Esophagus mucosa (tissue), 1 donor: ENCODE measurements around the gene RPTN. TPM values are rescaled to one million over a fixed set of nuclear protein-coding genes. Genes with fewer than 3 reads are reported as not detected.
A peak's percentile ranks its signal among the peaks of the same experiment; 100 is the strongest.

Experiments used
- ATAC-seq: fragments of 200-7000 bp; cut with Tn5 transposase; one replicate; pipeline ENCODE4 v1.9.1; 2020
- total RNA-seq: library from RNA; stranded (reverse); gene quantifications from one replicate; pipeline ENCODE4 v1.2.4, GENCODE V29; 2023
- donor health status: DM: yes; HTN: yes; CAD: no.

The RPTN gene
- total RNA-seq, 1 donor from 2014 or later: 0.08 TPM

- ATAC-seq: peak; percentile 39
Observed at GRCh38 chr1:152110365-152110859, 48.6 kb downstream of the RPTN start.

- no peak for ATAC-seq
Observed at GRCh38 chr1:152109998-152110294, 49.1 kb downstream of the RPTN start.

- ATAC-seq: no peak
Observed at GRCh38 chr1:152109231-152109997, 49.6 kb downstream of the RPTN start.

GRCh38 chr1:152108882-152109222, 50.2 kb downstream of the RPTN start:
- ATAC-seq: no peak

DNA sequence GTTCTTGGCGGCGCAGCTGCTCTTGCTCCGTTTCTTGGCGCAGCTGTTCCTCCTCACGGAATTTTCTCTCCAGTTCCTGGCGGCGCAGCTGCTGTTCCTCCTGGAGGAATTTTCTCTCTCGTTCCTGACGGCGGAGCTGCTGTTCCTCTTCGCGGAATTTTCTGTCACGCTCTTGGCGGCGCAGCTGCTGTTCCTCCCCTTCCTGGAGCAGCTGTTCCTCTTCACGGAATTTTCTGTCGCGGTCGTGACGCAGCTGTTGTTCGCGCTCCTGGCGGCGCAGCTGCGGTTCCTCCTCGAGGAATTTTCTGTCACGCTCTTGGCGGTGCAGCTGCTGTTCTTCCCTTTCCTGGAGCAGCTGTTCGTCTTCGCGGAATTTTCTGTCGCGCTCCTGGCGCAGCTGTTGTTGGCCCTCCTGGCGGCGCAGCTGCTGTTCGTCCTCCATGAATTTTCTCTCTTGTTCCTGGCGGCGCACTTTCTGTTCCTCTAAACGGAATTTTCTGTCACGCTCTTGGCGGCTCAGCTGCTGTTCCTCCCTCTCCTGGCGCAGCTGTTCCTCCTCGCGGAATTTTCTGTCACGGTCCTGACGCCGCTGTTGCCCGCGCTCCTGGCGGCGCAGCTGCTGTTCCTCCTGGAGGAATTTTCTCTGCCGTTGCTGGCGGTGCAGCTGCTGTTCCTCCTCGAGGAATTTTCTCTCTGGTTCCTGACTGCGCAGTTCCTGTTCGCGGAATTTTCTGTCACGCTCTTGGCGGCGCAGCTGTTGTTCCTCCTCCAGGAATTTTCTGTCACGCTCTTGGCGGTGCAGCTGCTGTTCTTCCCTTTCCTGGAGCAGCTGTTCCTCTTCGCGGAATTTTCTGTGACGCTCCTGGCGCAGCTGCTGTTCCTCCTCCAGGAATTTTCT, 50.8 kb downstream of the RPTN start:
- ATAC-seq: no peak

- no peak for ATAC-seq
Observed at GRCh38 chr1:152107031-152107983, 51.7 kb downstream of the RPTN start.

GRCh38 chr1:152104854-152105253, 54.2 kb downstream of the RPTN start:
- ATAC-seq: peak; percentile 74

Other genes with a start within 250 kb of the RPTN start
- 4.8 TPM for gene THEM4, start 249.7 kb downstream of the RPTN start, total RNA-seq
- gene S100A10, start 165.4 kb downstream of the RPTN start, total RNA-seq: 1,355 TPM
- gene S100A11, start 122.2 kb downstream of the RPTN start, total RNA-seq: 2,220 TPM
- gene TCHHL1, start 70.2 kb downstream of the RPTN start, total RNA-seq: not detected
- gene TCHH, start 43.8 kb downstream of the RPTN start, total RNA-seq: 0.08 TPM
- not detected for gene HRNR, start 65.0 kb upstream of the RPTN start, total RNA-seq
- 0.40 TPM for gene FLG, start 166.0 kb upstream of the RPTN start, total RNA-seq
- not detected for gene FLG2, start 200.8 kb upstream of the RPTN start, total RNA-seq